NT2/D1 (cell line): ENCODE data around the gene COL11A2.
A peak's percentile ranks its signal among the peaks of the same experiment; 100 is the strongest.

ENCODE experiments used
- DNase-seq: peaks from one replicate; pipeline ENCODE4 v3.0.0-alpha.2; 2011; ENCODE audit warnings: low read depth, low spot score
- H3K27me3 ChIP-seq: 2 replicates; pipeline ENCODE4 v1.6.0; 2011; ENCODE audit warnings: mild to moderate bottlenecking; ENCODE audit not compliant: insufficient read length, insufficient read depth
- H3K36me3 ChIP-seq: 2 replicates; pipeline ENCODE4 v1.6.1; 2011; ENCODE audit warnings: mild to moderate bottlenecking, low read length, mixed read lengths; ENCODE audit not compliant: insufficient read depth, insufficient read length
- H3K4me1 ChIP-seq: 2 replicates; pipeline ENCODE4 v1.5.1; 2011; ENCODE audit not compliant: insufficient read depth, insufficient read length
- H3K4me3 ChIP-seq: 2 replicates; pipeline ENCODE4 v1.5.1; 2011; ENCODE audit warnings: low read depth; ENCODE audit not compliant: insufficient read length
- H3K9ac ChIP-seq: 2 replicates; pipeline ENCODE4 v1.6.0; 2011; ENCODE audit warnings: low read depth; ENCODE audit not compliant: insufficient read length
- H3K9me3 ChIP-seq: 2 replicates; pipeline ENCODE4 v1.5.1; 2011; ENCODE audit warnings: mild to moderate bottlenecking, low read length; ENCODE audit not compliant: insufficient read depth
- SUZ12 ChIP-seq: IDR thresholded peaks from 2 replicates; pipeline ENCODE4 v1.6.1; 2011; ENCODE audit not compliant: insufficient read length, insufficient read depth; ENCODE audit errors: extremely low read depth
- YY1 ChIP-seq: IDR thresholded peaks from 2 replicates; pipeline ENCODE4 v1.6.1; 2011; ENCODE audit not compliant: insufficient read length, insufficient read depth
- ZNF274 ChIP-seq: IDR thresholded peaks from 2 replicates; pipeline ENCODE4 v1.6.1; 2011; ENCODE audit warnings: mild to moderate bottlenecking, low read depth, low read length

The COL11A2 gene

GRCh38 chr6:33205191-33206026 is 13.1 kb upstream of the COL11A2 start:
- Histone ChIP-seq H3K4me1 (peaks cover 6% of the 10 kb centered on the region), H3K27me3 (peaks cover 26% of the 10 kb centered on the region), H3K4me3 (peak overlapping the region; percentile 74), H3K9ac (peak overlapping the region; percentile 87), H3K36me3 (peaks cover 43% of the 10 kb centered on the region), H3K9me3 (no peaks in the 10 kb centered on the region)
- TF ChIP-seq YY1 (no peak), SUZ12 (no peak), ZNF274 (no peak)
- DNase-seq: no peak

GRCh38 chr6:33204415-33205190 is 12.3 kb upstream of the COL11A2 start, which contains the start of gene HSD17B8:
Gene HSD17B8 (plus strand): TSS chr6:33204655. CDS start chr6:33204669, 14 bp downstream.
- TF ChIP-seq SUZ12 (no peak), YY1 (no peak), ZNF274 (no peak)
- Histone ChIP-seq H3K9me3 (no peaks in the 10 kb centered on the region), H3K27me3 (peaks cover 21% of the 10 kb centered on the region), H3K9ac (peak within 1 kb of the TSS; percentile 87), H3K4me1 (peaks cover 6% of the 10 kb centered on the region), H3K36me3 (peaks cover 35% of the 10 kb centered on the region), H3K4me3 (peak within 1 kb of the TSS; percentile 74)
- DNase-seq: peak; percentile 78

- Histone ChIP-seq H3K36me3 (peaks cover 31% of the 10 kb centered on the region), H3K9me3 (no peaks in the 10 kb centered on the region), H3K4me1 (peaks cover 6% of the 10 kb centered on the region), H3K27me3 (peaks cover 18% of the 10 kb centered on the region), H3K4me3 (no peak overlapping the region), H3K9ac (no peak overlapping the region)
- TF ChIP-seq ZNF274: no peak
- no peak for TF ChIP-seq YY1
- no peak for TF ChIP-seq SUZ12
- no peak for DNase-seq
Measured at GRCh38 chr6:33204165-33204414, 11.8 kb upstream of the COL11A2 start.

GRCh38 chr6:33203443-33204164 is 11.3 kb upstream of the COL11A2 start:
- TF ChIP-seq SUZ12 (no peak), YY1 (no peak), ZNF274 (no peak)
- H3K36me3 ChIP-seq: peaks cover 31% of the 10 kb centered on the region
- DNase-seq: no peak
- H3K9ac ChIP-seq: no peak overlapping the region
- no peaks in the 10 kb centered on the region for H3K9me3 ChIP-seq
- no peak overlapping the region for H3K4me3 ChIP-seq
- H3K27me3 ChIP-seq: peaks cover 18% of the 10 kb centered on the region
- H3K4me1 ChIP-seq: peaks cover 6% of the 10 kb centered on the region

GRCh38 chr6:33202799-33203198 is 10.5 kb upstream of the COL11A2 start:
- H3K36me3 ChIP-seq: peaks cover 31% of the 10 kb centered on the region
- no peak overlapping the region for H3K4me3 ChIP-seq
- no peak for DNase-seq
- no peak for TF ChIP-seq ZNF274
- TF ChIP-seq YY1: no peak
- TF ChIP-seq SUZ12: no peak
- no peaks in the 10 kb centered on the region for H3K9me3 ChIP-seq
- peaks cover 17% of the 10 kb centered on the region for H3K27me3 ChIP-seq
- H3K9ac ChIP-seq: no peak overlapping the region
- peaks cover 6% of the 10 kb centered on the region for H3K4me1 ChIP-seq

- H3K4me1 ChIP-seq: peaks cover 6% of the 10 kb centered on the region
- H3K36me3 ChIP-seq: peaks cover 34% of the 10 kb centered on the region
- peaks cover 11% of the 10 kb centered on the region for H3K27me3 ChIP-seq
- H3K9ac ChIP-seq: peak overlapping the region; percentile 87
- H3K4me3 ChIP-seq: peak overlapping the region; percentile 95
- TF ChIP-seq ZNF274: no peak
- no peak for TF ChIP-seq YY1
- TF ChIP-seq SUZ12: no peak
- no peak for DNase-seq
- no peaks in the 10 kb centered on the region for H3K9me3 ChIP-seq
Measured at GRCh38 chr6:33201935-33202334, 9.7 kb upstream of the COL11A2 start.

- Histone ChIP-seq H3K36me3 (peaks cover 36% of the 10 kb centered on the region), H3K4me1 (peaks cover 6% of the 10 kb centered on the region)
- TF ChIP-seq ZNF274 (no peak), YY1 (no peak), SUZ12 (no peak)
Measured at GRCh38 chr6:33201147-33201545, 8.9 kb upstream of the COL11A2 start.

More at GRCh38 chr6:33201147-33201545, 8.9 kb upstream of the COL11A2 start:
- Histone ChIP-seq H3K27me3 (peaks cover 3% of the 10 kb centered on the region), H3K4me3 (peak overlapping the region; percentile 95), H3K9me3 (no peaks in the 10 kb centered on the region), H3K9ac (peak overlapping the region; percentile 87)
- no peak for DNase-seq
